ENCODE data around the gene CEBPA. TPM values are rescaled to one million over a fixed set of nuclear protein-coding genes. Genes with fewer than 3 reads are reported as not detected.

Gene CEBPA
- total RNA-seq, 2 experiments from 2014 or later: 0.11 TPM; not detected in 1

DNA sequence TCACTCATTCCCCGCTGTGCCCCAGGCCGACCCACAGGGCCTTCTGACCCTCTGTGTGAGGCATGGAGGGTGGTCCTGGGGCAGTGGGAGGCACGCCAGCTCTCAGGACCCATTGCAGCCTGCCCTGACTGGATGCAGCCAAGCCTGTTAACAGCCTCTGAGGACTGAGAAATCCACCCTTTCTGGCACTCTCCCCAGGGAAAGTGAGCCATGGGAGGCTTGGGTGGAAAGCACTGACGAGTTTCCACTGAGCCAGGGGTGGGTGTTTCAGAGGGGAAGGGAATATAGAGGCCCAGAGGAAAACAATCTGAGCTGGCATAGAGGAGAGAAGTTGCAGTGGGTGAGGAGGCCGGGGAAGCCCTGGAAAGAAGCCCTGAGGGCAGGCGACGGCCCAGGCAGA is 46.1 kb downstream of the CEBPA start:
- POLR2A ChIA-PET: no interaction called here
- Mint-ChIP-seq H3K36me3 (ENCODE audit: low read depth) (no peaks in the 10 kb centered on the region), H3K4me1 (ENCODE audit: low read depth) (peaks cover 14% of the 10 kb centered on the region), H3K9me3 (ENCODE audit: insufficient read depth) (no peaks in the 10 kb centered on the region), H3K4me3 (no peak overlapping the region), H3K27ac (no peak overlapping the region), H3K27me3 (ENCODE audit: low read depth) (peaks cover 6% of the 10 kb centered on the region)
- CTCF ChIA-PET: no interaction called here
- DNase-seq: no peak
- ATAC-seq: no peak

DNA sequence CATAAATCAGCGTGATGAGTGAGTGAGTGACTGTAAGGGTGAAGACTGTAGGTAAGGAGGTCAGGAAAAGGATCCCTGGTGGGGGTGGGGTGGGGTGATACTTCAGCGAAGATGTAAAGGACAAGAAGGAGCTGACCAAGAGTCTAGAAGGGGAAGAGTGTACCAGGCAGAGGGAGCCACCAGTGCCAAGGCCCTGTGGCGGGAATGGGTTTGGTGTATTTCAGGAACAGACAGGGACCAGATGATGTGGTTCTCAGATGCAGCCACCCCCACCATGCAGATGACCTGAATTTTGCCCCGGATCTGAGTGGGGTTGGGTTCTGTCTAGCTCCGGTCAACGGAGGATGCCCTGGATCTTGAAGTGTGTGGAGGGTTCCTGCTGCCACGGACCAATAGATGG is 46.6 kb downstream of the CEBPA start:
- ChIA-PET CTCF (no interaction called here), POLR2A (no interaction called here)
- H3K27ac Mint-ChIP-seq: no peak overlapping the region
- DNase-seq: no peak
- no peak for ATAC-seq
- H3K4me1 Mint-ChIP-seq (ENCODE audit: low read depth): peaks cover 9% of the 10 kb centered on the region
- H3K36me3 Mint-ChIP-seq (ENCODE audit: low read depth): no peaks in the 10 kb centered on the region
- H3K4me3 Mint-ChIP-seq: no peak overlapping the region
- H3K27me3 Mint-ChIP-seq (ENCODE audit: low read depth): peaks cover 6% of the 10 kb centered on the region
- H3K9me3 Mint-ChIP-seq (ENCODE audit: insufficient read depth): no peaks in the 10 kb centered on the region

DNA sequence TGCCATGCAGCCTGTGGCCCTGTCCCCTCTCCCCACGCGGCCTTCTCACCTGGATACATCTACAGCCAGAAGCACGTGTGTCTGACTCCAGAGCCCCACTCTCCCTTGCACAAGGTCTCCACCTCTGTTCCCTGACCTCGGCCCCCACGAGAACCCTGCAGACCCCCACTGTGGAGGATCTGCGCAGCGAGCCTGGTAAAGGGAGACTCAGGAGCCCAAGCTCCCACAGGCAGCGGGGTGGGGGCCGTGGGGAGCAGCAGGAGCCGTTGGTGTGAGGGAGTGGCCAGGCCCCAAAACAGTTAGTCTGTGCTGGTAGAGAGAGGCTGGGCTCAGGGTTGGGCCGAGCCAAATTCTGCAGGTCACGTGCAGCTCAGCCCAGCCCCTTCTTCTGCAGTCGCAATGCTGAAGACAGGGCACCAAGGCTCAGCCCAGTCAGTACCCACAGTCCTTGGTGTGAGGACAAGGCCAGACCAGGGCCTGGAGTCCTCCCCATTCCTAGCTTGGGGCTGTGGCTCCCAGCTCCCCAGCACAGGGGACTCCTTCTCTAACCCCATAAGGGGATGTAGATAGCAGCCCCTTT is 48.0 kb downstream of the CEBPA start:
- CTCF ChIA-PET: no interaction called here
- no peaks in the 10 kb centered on the region for H3K4me1 Mint-ChIP-seq (ENCODE audit: low read depth)
- H3K4me3 Mint-ChIP-seq: no peak overlapping the region

DNA sequence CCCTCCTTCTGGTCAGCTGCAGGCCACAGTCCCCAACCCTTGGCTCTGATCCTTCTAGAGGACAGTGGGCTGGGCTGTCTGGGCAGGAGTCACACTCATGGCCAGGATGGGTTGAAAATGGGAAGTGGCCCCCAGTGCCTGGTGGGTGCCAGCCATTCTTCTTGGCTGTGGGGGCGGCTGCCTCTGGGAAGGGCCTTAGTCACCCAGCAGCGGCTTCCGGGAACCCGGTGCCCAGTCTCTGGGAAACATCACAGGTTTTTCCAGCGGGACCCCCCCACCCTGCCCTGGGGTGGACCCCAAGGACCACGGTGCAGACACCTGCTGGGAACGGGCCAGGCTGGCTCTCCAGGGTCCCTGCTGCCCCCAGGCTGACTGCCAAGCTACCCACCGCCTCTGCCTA is 49.4 kb downstream of the CEBPA start:
- DNase-seq (no peak), ATAC-seq (no peak)
- Mint-ChIP-seq H3K4me1 (ENCODE audit: low read depth) (no peaks in the 10 kb centered on the region), H3K36me3 (ENCODE audit: low read depth) (no peaks in the 10 kb centered on the region), H3K4me3 (no peak overlapping the region), H3K27me3 (ENCODE audit: low read depth) (peaks cover 3% of the 10 kb centered on the region), H3K27ac (no peak overlapping the region), H3K9me3 (ENCODE audit: insufficient read depth) (no peaks in the 10 kb centered on the region)
- POLR2A ChIA-PET: no interaction called here
- CTCF ChIA-PET: no interaction called here

More for the DNA sequence above, 48.0 kb downstream of the CEBPA start:
- Mint-ChIP-seq H3K36me3 (ENCODE audit: low read depth) (no peaks in the 10 kb centered on the region), H3K27me3 (ENCODE audit: low read depth) (peaks cover 6% of the 10 kb centered on the region), H3K9me3 (ENCODE audit: insufficient read depth) (no peaks in the 10 kb centered on the region), H3K27ac (no peak overlapping the region)
- ATAC-seq (no peak), DNase-seq (no peak)
- POLR2A ChIA-PET: no interaction called here

DNA sequence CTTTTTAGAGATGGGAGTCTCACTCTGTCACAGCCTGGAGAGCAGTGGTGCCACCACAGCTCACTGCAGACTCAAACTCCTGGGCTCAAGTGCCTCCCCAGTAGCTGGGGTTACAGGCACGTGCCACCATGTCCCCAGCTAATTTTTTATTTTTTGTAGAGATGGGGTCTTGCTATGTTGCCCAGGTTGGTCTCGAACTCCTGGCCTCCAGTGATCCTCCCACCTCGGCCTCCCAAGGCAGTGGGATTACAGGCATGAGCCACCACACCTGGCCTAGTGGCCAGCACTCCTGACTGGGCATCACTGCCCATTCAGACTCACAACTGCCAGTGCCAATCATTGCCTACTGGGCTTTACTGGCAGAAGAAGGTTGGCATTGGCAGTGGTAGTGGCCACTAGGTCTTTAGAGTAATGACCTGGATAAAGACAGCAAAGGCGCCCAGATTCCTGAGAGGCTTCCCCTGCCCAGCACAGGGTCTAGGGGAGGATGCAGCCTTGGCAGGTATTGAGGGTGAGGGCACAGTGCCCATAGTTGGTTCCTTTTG is 49.8 kb downstream of the CEBPA start:
- ATAC-seq (no peak), DNase-seq (no peak)
- no peak overlapping the region for H3K4me3 Mint-ChIP-seq
- no peaks in the 10 kb centered on the region for H3K9me3 Mint-ChIP-seq (ENCODE audit: insufficient read depth)
- H3K27me3 Mint-ChIP-seq (ENCODE audit: low read depth): no peaks in the 10 kb centered on the region
- no peak overlapping the region for H3K27ac Mint-ChIP-seq
- POLR2A ChIA-PET: no interaction called here
- CTCF ChIA-PET: no interaction called here
- no peaks in the 10 kb centered on the region for H3K4me1 Mint-ChIP-seq (ENCODE audit: low read depth)
- H3K36me3 Mint-ChIP-seq (ENCODE audit: low read depth): no peaks in the 10 kb centered on the region

DNA sequence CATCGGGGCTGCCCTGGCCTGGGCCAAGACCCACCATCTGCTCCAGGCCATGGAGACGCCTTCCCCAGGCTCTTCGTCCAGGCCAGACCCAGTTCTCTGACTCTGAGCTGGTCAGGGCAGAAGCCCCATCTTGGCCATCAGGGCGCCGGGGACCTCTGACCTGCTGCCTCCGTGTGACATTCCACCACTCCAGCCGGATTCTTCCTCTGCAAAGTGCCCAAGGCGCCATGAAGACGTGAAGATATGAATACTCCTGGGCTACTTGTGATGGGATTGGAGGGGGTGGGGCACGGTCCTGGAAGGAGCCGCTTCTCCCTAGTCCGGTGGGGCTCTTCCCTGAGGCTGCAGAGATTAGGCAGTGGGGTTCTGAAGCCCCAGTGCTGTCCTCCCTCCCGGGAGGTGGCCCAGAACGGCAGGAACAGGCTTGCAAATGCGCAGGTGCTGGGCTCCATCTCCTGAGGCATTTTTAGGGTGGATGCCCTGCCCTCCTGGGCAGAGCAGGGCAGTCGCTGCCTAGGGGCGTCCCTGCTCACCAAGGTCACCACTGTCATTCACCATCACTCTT is 50.7 kb downstream of the CEBPA start:
- H3K4me3 Mint-ChIP-seq: no peak overlapping the region
- no peaks in the 10 kb centered on the region for H3K9me3 Mint-ChIP-seq (ENCODE audit: insufficient read depth)
- H3K27me3 Mint-ChIP-seq (ENCODE audit: low read depth): no peaks in the 10 kb centered on the region
- H3K36me3 Mint-ChIP-seq (ENCODE audit: low read depth): no peaks in the 10 kb centered on the region
- DNase-seq (no peak), ATAC-seq (no peak)
- ChIA-PET CTCF (no interaction called here), POLR2A (no interaction called here)
- no peak overlapping the region for H3K27ac Mint-ChIP-seq
- no peaks in the 10 kb centered on the region for H3K4me1 Mint-ChIP-seq (ENCODE audit: low read depth)

DNA sequence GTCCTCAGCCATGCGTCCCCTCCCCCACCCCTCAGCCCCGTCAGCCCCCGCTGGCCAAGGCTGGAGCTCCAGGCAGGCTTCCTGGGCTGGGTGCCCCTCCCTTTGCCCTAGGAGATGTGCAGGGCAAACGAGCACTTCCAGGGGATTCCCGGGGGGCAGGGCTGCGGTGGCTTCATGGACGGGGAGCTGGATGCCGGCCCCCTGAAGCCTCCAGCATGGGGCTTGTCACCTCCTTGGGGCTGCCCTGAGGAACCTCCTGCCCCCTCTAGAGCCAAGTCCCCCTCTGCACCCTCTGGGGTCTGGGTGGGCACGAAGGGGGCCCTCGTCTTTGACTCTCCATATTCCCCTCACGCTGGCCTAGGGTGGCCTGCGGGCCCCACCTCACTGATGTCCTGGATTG is 51.3 kb downstream of the CEBPA start:
- H3K4me3 Mint-ChIP-seq: no peak overlapping the region
- DNase-seq: no peak
- H3K27ac Mint-ChIP-seq: no peak overlapping the region
- H3K9me3 Mint-ChIP-seq (ENCODE audit: insufficient read depth): no peaks in the 10 kb centered on the region
- H3K27me3 Mint-ChIP-seq (ENCODE audit: low read depth): no peaks in the 10 kb centered on the region
- H3K4me1 Mint-ChIP-seq (ENCODE audit: low read depth): no peaks in the 10 kb centered on the region
- ATAC-seq: no peak
- CTCF ChIA-PET: no interaction called here
- no peaks in the 10 kb centered on the region for H3K36me3 Mint-ChIP-seq (ENCODE audit: low read depth)
- POLR2A ChIA-PET: no interaction called here

DNA sequence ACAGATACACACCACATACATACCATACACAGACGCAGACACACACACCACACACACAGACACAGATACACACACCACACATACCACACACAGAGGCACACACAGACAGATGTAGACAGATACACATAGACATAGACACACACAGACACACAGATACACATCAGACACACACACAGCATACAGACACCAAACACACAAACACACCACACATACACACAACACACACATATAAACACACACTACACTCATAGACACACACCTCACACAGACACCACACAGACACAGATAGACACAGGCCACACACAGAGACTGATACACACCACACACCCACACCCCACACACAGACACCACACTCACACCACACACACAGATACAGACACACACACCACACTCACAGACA is 51.8 kb downstream of the CEBPA start:
- ATAC-seq: no peak

More for the DNA sequence above, 51.8 kb downstream of the CEBPA start:
- no peaks in the 10 kb centered on the region for H3K9me3 Mint-ChIP-seq (ENCODE audit: insufficient read depth)
- H3K27ac Mint-ChIP-seq: no peak overlapping the region
- CTCF ChIA-PET: no interaction called here
- H3K4me3 Mint-ChIP-seq: no peak overlapping the region
- no peaks in the 10 kb centered on the region for H3K4me1 Mint-ChIP-seq (ENCODE audit: low read depth)
- H3K36me3 Mint-ChIP-seq (ENCODE audit: low read depth): no peaks in the 10 kb centered on the region
- POLR2A ChIA-PET: no interaction called here
- no peaks in the 10 kb centered on the region for H3K27me3 Mint-ChIP-seq (ENCODE audit: low read depth)
- no peak for DNase-seq

Other genes starting within 250 kb of the CEBPA start
- 1 to 10 TPM; 2.5 to 3.0 TPM for gene RHPN2, start 237.6 kb downstream of the CEBPA start, total RNA-seq
- gene GPATCH1, start 221.4 kb downstream of the CEBPA start, total RNA-seq: 10 to 100 TPM; 12.7 to 13.6 TPM
- not detected for gene WDR88, start 170.4 kb downstream of the CEBPA start, total RNA-seq
- gene LRP3, start 108.2 kb downstream of the CEBPA start, total RNA-seq: not detected
- gene SLC7A10, start 76.7 kb downstream of the CEBPA start, total RNA-seq: not detected
- gene CEBPG, start 71.2 kb upstream of the CEBPA start, total RNA-seq: 10 to 100 TPM; 19.6 to 20.6 TPM
- gene PEPD, start 219.3 kb upstream of the CEBPA start, total RNA-seq: 10 to 100 TPM; 27.9 to 30.5 TPM